ENCODE data around the gene ING4.

Gene ING4

DNA sequence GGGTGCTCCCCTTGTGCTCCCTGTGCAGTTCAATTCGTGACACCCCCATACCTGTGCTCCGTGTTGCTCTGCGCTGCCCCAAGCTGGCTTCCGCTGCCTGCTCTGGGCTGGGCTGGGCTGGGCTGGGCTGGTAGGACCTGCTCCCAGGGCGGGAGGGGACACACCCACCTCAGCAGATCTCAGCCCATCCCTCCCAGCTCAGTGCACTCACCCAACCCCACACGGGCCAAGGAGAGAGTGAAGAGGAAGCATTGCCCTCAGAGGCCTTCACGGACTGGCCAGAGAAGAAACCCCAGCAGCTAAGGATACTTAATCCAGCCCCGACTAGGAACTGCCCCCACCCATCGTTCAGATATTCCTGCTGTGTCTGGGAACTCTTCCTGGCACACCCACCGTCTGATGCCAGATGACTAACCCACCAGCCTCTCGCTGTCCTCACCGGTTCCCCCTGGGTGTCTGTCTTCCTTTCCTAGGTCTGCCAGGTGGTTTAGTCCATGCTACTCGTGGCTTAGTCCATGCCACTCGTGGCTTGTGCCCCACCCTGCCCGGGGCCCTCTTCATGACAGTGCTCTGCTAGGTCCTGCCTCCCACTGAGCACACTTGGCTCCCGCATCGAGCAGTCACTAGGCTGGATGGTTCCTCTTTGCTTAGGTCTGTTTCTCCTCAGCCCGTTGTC, 26.9 kb downstream of the ING4 start, which contains the start of gene LPAR5:
Gene LPAR5 (minus strand): TSS at position 104 of the 676 bp plus-strand sequence. CDS start 14,711 bp downstream, outside the sequence.
- no peak for DNase-seq (ENCODE audit: low read depth)

DNA sequence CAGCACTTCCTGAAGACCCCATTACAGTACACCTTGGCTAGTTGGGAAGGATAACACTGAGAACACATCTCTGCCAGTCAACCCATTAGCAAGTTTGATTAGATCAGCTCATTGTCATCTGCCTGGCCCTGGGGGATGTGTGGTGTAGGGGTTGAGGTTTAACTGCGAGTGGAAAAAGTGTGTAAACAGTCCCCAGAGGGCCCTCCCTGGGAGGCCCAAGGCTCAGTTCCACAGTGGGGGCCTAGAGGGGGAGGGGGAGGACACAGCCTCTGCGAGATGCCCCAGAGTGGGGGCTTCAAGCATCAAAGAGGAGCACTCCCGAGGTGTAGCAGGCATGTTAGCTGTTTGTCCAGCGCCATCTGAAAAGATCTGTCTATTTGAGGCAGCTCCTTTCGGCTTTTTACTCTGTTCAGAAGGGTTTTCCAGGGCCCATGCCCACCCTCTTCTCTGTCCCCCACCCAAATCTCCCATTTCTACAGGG, 27.5 kb downstream of the ING4 start:
- DNase-seq (ENCODE audit: low read depth) = peak; percentile 51

DNA sequence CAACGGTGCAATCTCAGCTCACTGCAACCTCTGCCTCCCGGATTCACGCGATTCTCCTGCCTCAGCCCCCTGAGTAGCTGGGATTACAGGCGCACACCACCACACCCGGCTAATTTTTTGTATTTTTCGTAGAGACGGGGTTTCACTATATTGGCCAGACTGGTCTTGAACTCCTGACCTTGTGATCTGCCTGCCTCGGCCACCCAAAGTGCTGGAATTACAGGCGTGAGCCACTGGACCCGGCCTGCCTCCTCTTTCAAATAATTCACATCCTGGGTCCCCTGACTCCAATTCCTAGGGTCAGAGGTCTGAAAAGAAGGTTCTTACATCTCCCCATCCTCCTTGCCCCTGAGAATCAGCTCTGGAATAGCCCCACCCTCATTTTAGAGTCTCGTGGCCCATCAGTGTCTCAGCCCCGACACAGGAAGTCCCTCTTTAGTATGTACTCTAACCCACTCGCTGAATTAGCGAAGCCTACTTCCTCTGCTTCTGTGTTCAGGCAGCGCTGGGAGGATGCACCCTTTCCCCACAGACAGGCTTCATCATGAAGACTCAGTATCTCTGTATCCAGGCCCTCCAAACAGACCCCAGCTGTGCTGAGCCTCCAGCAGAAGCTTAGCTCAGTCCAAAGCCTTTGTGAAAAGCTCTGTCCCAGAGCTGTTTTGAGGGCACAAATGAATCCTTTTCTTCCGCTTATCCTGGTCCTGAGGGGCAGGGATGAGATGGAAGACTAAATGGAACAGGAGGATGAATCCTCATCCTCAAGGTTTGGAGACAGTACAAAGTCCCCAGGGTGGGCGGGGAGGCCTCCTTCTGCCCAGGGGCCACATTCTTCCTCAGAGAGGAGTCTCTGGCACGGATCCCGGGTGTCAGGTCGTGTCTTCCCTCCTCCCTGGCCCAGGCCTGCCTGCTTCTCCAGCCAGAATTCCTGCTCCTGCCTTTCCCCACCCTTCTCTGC, 30.6 kb downstream of the ING4 start:
- no peak for DNase-seq (ENCODE audit: low read depth)

DNA sequence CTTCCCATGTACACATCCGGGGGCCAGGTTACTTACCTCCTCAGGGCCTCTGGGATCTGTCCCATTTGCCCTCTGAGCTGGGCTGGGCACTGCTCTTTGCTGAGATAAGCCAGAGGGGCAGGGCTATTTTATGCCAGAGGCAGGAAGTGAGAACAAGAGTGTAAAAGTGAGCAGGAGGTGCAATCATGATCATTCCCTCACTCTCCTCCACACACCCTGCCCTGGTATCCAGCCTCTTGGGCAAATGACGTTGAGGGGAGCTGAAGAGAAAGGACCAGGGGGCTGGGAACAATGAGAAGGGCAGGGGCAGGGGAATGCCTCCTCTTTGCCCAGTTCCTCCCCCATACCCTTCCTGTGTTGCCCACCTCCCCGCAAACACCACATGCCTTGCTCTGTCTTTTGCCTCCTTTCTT, 31.4 kb downstream of the ING4 start:
- no peak for DNase-seq (ENCODE audit: low read depth)

DNA sequence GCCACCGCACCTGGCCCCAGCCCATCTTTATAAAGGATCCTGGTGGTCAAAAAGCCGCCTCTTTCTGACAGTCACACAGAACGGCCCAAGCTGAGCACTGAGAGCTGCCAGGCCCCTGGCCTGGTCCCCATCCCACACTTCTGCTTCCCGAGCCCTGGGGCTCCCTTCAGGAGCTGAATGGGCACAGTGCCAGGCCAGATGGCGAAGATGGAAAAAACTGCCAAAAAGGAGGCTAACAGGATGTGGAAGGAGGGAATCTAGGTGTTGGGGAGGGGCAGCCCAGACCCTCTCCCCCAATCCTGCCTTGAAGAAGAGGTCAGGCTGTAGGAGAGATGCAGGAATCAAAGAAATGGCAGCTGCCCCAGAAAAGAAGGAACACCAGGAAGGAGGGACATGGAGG, 32.2 kb downstream of the ING4 start:
- no peak for DNase-seq (ENCODE audit: low read depth)

DNA sequence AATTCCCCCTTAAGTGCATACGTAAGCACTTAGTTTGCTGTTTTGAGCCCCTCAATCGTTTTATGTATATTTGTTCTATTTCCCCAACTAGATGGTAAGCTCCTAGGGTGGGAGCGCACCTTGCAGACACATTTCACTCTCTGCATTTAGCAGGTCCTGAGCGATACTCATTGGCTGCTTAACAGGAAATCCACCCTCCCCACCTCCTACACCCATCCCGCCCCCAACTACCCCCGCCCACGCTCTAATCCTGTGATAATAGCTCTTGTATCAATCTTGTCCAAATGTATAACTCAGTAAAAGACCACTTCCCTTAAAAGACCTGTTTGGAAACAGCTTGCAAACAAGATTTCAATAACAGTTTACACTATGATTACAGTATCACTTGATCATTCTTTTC, 35.3 kb downstream of the ING4 start:
- DNase-seq (ENCODE audit: low read depth) = no peak

DNA sequence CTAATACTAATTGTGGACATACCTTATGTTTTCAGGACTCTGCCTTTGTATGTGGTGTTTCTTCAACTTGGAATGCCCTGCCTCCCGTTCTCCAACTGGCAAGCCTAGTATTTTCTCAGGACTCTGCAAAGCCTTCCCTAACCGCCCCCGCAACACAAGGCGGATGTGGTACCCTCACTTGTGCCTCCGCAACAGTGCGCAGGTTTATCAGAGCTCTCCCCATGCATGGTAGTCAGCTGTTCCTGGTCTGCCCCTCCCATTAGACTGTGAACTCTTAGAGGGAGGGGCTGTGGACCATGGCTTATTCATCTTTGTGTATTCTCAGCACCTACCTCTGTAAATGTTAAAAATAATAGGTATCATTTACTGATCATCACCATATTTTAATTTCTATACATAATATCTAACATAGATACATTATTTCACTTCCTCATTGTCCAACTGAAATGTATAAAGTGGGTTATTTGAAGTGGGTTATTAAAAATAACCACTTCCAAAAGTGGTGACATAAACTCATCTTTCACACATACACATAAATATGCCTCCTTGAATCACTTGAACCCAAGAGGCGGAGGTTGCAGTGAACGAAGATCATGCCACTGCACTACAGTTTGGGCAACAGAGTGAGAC, 36.1 kb downstream of the ING4 start:
- DNase-seq (ENCODE audit: low read depth) = no peak

DNA sequence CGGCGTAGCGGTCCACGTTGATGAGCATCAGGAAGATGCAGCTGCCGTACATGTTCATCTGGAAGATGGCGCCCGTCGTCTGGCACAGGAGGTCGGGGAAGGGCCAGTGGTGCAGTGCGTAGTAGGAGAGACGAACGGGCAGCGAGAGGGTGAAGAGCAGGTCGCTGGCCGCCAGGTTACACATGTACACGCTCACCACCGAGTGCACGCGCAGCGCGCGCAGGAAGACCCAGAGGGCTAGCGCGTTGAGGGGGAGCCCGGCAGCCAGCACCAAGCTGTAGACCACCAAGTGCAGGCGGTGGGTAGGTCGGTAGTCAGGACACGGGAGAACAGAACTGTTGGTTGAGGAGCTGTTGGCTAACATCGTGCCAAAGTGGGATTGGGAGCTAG, 42.0 kb downstream of the ING4 start:
- DNase-seq (ENCODE audit: low read depth) = no peak

DNA sequence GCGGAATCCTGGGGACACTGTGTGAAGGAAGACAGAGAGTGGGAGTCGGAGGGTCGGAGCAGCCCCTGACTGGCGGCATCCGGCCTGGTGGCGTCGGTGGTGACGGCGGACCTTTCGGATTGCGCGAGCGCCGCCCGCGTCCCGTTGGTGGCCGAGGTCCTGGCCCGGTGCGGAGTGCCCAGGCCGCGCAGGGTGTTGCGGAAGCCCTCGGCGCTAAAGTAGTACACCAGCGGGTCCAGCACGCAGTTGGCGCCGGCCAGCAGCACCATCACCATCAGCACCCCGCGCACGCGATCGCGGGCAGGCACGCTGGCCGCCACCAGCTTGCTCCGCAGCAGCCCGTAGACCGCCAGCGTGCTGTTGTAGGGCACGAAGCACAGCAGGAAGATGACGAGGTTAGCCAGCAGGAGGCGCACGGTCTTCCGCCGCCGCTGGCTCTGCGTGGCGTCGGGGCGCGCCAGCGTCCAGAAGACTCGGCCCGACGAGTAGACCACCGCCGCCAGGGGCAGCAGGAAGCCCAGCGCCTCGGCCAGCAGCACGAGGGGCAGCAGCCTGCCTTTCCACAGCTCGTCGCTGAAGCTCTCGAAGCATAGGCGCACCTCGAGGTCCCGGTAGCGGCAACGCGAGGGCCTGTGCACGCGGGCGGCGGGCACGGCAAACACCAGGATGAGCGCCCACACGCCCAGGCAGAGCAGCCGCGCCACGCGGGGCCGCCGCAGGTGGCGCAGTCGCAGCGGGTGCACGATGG, 42.6 kb downstream of the ING4 start:
- DNase-seq (ENCODE audit: low read depth) = no peak

DNA sequence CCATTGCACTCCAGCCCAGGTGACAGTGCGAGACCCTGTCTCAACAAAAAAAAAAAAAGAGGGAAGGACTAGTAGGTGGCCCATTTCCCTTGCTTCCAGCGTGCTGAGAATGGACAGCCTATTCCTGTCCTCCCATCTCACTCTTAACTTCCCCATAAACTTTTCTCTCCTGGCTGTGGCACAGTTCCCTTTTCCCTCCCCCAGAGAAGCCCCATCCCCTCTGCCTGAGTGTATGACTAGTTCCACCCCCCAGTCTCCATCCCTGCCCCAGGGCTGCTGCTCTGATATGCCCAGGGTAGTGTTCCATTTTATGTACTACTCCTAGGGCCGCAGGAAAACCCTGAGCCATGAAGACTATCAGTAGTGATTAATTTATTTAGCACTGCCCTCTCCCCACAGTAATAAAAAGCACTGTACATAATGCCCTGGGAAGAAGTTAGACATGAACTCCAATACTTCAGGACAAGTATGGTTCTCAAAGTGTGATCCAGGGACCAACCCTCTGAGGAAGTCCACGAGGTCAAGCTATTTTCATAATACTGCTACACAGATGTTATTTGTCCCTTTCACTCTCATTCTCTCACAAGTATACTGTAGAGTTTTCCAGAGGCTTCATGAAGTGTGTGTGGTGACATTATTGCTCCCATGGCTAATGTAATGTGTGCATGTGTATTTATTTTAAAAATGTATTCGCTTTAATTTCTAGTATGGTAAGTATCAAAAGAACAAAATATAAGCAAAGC, 44.3 kb downstream of the ING4 start:
- DNase-seq (ENCODE audit: low read depth) = no peak

DNA sequence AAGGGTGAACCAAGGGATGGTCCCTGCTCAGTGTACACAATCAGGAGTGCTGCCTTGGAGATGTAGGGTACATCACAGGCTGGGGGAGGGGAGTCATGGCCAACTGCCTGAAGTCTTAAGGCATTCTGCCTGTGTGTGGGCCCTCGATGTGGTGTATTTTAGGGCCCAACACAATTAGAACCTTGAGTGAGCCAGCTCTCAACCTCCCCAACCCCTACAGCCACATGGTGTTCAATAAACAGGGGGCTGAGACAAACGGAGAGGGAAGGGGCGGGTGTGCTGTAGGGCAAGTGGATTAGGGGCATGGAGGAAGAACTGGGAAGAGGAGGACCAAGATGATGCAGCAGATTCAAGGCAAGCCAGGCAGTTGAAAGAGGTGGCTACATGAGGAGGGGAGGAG, 47.1 kb downstream of the ING4 start:
- no peak for DNase-seq (ENCODE audit: low read depth)

DNA sequence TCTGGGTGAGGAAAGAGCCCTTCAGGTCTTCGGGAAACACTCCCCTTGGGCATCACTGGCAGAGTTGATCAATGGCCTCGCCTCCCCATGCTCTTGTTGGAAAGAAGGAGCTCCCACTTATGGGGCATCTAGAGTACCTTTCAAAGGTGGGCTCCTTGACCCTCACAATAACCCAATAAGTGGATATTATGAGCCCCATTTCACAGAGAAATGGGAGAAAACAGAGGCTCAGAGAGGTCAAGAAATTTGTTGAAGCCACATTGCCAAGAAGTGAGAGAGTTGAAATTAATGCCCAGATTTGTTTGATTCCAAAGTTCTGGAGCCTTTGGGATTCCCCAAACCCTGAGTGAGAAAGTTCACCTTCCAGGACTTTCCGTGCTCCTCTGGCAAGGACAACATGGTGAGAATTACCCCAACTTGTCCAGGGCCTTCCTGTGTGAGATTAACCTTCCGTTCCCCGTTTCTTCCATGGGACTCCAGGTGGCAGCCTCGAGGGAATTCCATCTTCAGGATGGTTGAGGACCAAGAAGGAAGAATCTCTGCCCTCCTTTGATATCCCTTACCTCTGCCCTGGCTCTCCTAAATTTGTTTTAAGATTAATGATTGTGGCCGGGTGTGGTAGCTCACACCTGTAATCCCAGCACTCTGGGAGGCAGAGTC, 48.3 kb downstream of the ING4 start:
- DNase-seq (ENCODE audit: low read depth) = no peak

DNA sequence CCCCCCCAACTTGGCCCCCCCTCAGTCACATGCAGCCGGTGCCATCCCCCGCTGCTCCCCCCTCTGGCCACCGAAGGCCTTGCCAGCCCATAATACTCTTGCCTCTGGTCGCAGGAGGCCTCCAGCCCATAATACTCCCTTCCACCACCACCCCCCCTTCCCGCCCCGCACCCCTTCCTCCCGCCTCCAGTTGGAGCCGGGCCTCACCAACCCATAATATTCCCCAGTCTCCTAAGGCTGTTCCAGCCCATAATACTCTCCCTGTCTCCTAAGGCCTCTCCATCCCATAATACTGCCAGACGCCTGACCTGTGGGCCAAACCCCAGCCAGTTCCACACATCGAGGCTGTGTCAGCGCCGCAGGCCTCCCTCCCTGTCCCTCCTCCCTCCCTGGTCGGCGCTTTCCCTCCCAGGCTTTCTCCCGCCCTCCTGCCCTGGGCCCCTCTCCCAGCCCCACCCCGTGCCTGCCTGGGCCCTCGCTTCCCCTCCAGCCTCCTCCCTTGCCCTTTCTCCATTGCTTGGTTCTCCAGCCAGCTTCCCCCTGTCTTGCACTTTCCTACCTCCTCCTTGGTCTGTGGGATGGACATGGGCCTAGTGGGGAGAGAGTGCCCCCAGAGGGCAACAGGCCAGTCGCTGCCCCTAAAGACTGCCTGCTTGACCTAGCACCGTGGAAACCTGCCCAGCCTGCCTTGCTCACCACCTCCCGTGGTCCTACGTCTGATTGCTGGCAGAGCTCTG, 49.0 kb downstream of the ING4 start:
- no peak for DNase-seq (ENCODE audit: low read depth)

DNA sequence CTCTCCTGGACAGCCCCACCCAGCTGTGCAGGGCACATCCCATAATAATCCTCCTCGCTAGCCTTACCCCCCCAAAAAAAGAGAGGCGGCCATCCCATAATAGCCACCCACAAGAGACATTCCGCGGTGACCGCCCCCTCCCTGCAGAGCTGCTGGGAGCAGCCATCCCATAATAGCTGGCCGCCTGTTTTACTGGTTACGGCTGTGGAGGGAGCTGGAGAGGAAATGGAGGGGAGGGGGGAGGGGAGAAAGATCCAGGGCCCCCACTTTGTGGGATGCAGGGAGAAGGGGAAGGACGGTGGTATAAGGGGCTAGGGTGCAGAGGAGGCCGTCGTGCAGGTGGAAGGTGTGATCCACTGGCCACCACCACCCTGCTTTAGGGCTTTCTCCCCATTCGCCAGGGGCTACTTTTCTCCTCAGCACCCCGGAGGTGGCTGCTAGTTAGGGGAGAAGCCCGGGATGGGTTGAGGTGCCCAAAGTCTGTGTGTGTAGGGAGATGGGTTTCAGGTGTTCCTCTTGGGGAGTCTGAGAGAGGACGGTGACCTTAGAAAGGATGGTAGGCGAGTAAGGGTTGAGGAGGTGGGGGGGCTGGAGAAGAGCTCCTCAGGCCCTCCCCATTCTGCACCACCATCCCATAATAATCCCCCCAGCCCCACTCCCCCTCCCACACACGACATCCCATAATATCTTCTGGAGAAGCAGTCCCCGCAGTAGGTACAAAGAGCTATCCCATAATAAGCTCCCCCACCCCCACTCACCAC, 49.7 kb downstream of the ING4 start:
- no peak for DNase-seq (ENCODE audit: low read depth)

DNA sequence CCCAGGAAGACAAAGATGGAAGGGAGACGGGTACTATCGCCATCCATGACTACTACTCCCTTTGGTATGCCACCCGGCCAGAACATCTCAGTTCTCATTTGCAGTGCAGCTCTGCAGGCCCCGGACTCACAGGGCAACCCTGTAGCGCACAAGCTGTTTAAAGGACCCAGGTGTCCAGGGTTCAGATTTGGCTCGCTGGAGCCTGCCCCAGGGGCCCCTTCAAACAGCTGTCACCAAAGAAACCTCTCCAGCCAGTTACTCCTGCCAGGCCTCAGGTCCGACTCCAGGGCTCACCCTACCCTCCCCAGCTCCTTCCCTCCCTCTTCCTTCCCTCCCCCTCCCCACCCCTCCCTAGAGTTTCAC, 50.3 kb downstream of the ING4 start:
- no peak for DNase-seq (ENCODE audit: low read depth)

DNA sequence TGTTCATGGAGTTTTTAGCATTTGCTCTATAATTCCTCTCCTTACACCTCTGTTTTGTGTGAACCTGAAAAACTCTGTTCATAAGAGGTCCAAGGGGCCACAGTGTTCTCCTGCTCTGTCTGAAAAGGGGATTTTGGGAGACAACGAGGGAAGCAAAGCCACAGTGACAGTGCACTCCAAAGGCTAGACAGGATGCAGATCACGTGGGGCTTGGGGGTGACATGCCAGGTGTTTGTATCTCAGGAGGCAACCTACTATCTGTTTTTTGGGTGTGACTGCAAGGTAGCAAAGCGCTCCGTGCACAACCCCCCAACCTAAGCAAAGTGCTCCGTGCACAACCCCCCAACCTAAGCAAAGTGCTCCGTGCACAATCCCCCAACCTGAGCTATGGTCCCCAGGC, 50.7 kb downstream of the ING4 start:
- DNase-seq (ENCODE audit: low read depth) = no peak

DNA sequence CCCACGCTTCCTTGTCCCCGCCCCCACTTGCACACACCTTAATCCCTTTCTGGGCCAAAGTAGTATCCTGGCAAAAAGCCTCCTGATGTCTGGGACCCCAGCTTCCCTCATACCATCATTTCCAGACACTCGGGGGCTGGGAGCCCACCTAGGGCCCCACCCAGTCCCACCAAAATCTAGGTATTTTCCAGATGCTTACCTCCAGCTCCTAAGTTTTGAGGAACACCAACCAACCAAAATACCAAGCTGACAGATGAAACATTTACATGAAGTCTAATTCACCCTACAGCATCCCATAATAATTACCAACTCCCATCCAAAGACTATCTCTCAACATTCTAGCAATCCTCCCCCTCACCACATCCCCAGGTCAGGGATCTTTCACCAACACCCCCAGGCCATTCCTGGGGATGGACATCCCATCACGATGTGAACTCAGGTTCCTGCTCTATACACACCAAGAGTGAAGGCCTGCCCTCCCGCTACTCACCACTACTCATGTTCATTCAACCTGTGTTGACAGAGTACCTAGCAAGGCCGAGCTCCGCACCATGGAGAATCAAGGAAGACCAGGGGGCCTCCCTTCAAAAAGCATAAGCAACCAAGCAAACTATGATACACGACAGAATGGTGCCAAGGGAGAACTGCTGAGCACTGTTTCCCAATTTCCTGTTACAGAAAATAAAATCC, 54.2 kb downstream of the ING4 start:
- no peak for DNase-seq (ENCODE audit: low read depth)

DNA sequence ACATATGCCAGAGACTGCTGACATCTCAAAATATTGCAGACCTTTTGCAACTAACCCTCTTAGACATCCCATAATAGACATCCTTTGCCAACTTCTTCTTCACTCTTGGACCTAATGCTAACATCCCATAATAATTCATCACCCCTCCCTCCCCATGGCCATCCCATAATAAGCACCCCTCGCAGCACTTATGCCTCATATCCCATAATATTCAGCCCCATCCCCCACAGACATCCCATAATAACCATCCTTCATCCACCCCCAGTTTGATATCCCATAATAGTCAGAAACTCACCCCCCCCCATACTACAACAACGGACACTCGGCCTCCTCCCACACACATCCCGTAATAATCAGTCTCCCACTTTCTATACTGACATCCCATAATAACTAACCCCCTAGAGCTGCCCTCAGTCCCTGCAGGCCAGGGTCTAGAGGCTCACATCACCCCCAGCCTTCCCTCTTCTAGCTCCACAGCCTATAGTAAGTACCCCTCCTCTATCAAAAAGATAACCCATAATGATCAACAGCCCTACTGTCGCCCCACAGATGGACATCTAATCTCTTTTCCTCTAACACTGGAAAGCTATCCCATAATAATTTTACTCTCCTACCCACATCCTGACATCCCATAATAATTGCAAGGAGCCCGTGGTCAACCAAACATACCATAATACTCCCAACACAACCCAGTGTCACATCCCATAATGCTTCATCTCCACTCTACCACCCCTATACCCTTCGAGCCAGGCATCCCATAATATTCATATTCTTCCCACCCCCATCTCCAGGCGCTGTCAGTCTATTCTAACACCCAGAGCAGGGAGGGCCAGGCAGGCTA, 54.9 kb downstream of the ING4 start:
- no peak for DNase-seq (ENCODE audit: low read depth)
